Measurements from ENCODE around the gene MOB3B.
"Not testable (repeated sequence)": the region's sequence is repeated elsewhere in the genome, so short reads cannot be mapped to it uniquely, and the experiment has no call there.

MOB3B gene

GRCh38 chr9:27448356-27448755 lies 81.3 kb downstream of the MOB3B start:
- peak; percentile 55 for FAIRE-seq

DNA sequence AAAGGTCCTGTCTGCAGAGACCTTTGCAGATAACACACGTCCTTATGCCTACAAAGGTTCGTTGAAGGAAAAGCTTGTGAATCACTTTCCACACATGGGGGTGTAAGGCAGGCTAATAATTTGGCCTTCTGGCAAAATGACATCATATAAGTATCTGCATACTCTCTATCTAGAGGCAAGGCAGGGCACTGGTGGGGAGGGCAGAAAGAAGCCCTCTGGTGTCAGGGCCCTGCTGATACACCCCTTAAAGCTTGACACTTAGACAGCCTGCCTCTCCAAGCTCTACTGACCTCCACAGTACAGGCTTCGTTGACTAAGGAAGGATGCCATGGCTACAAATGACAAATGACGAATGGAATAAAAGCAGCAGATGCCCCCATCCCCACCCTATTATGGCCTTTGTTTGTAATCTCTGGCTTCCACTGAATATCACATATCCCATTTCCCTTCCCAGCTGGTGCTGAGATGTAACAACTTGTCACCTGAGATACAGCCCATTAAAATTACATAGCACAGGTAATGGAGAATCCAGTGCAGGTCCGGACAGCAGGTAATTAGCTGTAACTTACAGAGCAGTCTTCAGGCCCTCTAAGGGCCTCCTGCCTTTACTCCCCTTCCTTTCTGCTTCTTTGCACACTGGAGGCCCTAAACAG lies 82.5 kb downstream of the MOB3B start:
- FAIRE-seq (peak; percentile 30), DNase-seq (ENCODE audit: low spot score) (no peak)

More at GRCh38 chr9:27448356-27448755, 81.3 kb downstream of the MOB3B start:
- DNase-seq (ENCODE audit: low spot score), result not testable (repeated sequence)

DNA sequence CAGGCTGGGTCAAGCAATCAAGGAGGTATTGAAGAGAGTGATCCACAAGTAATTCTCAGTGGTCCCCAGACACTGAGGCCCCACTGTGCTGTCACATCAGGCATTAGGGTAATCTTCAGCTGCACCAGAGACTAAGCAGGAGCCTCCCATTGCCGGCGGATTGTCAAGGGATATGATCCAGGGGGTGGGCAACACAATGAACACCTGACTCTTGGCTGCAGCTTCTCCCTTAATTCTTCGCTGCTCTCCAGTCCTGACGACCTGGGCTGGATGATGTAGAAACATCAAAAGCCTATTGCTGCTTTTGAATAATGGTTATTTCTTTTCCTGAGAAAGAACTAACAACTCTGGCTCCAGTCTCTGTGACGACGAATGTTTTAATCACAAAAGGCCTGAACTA lies 83.9 kb downstream of the MOB3B start:
- DNase-seq (ENCODE audit: low spot score), result no peak

GRCh38 chr9:27445057-27445595 lies 84.5 kb downstream of the MOB3B start:
- FAIRE-seq (no peak), DNase-seq (ENCODE audit: low spot score) (no peak)

More for the DNA sequence above, 83.9 kb downstream of the MOB3B start:
- FAIRE-seq, result no peak

- FAIRE-seq (peak; percentile 71), DNase-seq (ENCODE audit: low spot score) (no peak)
These were observed 87.2 kb downstream of the MOB3B start for GRCh38 chr9:27442464-27442863.

GRCh38 chr9:27441741-27442070 lies 87.9 kb downstream of the MOB3B start:
- FAIRE-seq (peak; percentile 58), DNase-seq (ENCODE audit: low spot score) (no peak)

DNA sequence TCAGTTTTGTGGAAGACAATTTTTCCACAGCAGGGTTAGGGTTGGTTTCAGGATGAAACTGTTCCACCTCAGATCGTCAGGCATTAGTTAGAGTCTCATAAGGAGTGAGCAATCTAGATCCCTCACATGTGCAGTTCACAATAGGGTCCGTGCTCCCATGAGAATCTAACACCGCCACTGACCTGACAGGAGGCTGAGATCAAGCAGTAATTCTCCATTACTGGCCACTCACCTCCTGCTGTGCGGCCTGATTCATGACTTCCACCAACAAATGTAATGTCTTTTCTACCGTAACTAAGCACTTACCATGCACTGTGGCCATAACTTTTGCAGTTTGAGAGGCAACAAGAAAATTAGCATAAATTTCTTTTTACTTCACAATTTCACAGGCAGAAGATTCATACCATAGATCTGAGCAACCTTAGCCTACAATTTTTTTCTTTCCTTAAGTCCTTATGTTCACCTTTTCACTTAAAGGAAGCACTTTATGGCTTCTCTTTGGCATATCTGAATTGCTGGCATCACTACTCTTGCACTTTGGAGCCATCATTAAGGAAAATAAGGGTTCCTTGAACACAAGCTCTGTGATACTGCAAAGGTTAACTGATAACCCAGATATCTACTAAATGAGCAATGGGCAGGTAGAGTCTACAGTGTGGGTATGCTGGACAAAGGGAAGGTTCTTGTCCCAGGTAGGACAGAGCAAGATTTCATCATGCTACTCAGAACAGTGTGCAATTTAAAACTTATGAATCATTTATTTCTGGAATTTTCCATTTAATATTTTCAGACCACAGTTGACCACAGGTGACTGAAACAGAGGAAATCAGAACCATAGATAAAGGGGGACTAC lies 88.5 kb downstream of the MOB3B start:
- DNase-seq (ENCODE audit: low spot score) (no peak), FAIRE-seq (no peak)

DNA sequence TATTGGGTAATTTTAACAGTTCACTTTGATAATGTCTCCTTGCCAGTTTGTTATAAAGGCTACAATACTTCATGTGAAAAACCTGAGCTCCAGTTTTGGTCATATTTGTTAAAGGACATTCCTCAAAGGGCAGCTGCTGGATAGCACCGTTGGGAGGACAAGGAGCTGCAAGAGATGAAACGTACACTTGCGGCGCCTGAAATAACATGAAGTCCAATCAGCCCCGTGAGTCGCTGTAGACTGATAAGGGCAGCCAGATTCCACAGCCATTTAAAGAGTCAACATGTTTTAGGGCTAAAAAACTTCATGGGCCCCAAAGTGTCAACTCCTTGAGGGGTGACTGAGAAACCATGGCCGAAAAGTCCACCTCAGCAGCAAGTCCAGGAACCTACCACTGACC lies 91.1 kb downstream of the MOB3B start:
- FAIRE-seq (no peak), DNase-seq (ENCODE audit: low spot score) (no peak)

GRCh38 chr9:27437652-27438373 lies 91.8 kb downstream of the MOB3B start:
- FAIRE-seq, result no peak

DNA sequence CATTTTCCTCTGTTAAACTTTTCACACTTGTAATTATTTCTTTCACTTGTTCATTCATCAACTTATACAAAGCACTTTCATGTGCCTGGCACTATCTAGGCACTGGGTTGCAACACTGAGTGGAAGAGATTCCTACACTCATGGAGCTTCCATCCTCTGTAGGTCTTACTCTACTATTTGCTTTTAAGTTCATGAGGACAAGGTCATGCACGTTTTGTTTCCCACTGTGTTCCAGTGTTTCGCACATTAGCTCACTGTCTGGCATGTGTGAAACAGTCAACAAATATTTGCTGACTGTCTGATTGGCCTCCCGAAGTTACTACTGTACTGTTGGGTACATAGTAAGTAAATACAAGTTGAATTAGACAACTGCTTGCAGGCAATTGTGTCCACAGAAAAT lies 93.4 kb downstream of the MOB3B start:
- FAIRE-seq, result peak; percentile 74
- DNase-seq (ENCODE audit: low spot score), result no peak

More at GRCh38 chr9:27437652-27438373, 91.8 kb downstream of the MOB3B start:
- DNase-seq (ENCODE audit: low spot score), result no peak

GRCh38 chr9:27433631-27434325 lies 95.8 kb downstream of the MOB3B start:
- no peak for FAIRE-seq
- no peak for DNase-seq (ENCODE audit: low spot score)

DNA sequence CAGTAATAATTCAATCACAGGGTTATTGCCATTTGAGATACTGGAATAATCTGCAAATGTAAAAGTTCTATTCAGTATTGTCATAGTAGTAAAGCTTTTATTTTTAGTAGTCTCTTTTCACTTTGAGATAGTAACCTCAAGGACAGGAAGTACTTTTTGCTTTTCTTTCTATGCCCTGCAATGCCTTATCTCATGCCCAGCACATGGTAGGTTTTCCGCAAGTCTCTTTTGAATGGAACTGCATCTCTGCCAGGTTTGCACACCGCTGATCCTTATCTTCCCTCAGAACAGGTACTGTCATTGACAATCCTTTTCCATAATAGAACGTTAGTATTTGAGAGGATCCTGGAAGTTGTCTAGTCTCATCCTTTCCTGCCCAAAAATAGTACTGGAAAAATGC lies 97.3 kb downstream of the MOB3B start:
- DNase-seq (ENCODE audit: low spot score), result no peak
- peak; percentile 59 for FAIRE-seq

- DNase-seq (ENCODE audit: low spot score), result no peak
- no peak for FAIRE-seq
These were observed 98.0 kb downstream of the MOB3B start for GRCh38 chr9:27431543-27432147.

- FAIRE-seq, result no peak
These were observed 98.7 kb downstream of the MOB3B start for GRCh38 chr9:27430750-27431535.

GRCh38 chr9:27429917-27430316 lies 99.7 kb downstream of the MOB3B start:
- DNase-seq (ENCODE audit: low spot score) (no peak), FAIRE-seq (no peak)

More at GRCh38 chr9:27430750-27431535, 98.7 kb downstream of the MOB3B start:
- no peak for DNase-seq (ENCODE audit: low spot score)

- no peak for DNase-seq (ENCODE audit: low spot score)
- peak; percentile 13 for FAIRE-seq
These were observed 100.2 kb downstream of the MOB3B start for GRCh38 chr9:27429436-27429835.

DNA sequence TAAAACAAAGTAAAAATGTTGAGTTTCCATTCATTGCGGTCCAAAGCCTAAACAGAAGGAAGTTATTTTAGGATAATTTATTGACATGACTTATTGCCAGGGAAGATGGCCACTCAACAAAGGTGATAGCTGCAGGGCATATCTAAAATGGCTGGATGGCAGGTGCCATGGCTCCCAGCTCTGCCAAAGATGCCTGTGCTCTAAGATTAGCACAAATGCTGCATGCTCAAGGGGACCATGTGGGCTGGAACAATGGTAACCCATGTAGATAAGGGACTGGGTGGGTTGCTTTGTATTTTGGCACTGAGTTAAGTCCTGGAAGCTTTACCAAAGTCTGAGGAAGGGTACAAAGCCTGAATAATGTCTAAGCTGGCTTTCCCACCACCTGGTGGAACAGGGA lies 101.1 kb downstream of the MOB3B start:
- no peak for FAIRE-seq
- DNase-seq (ENCODE audit: low spot score), result no peak

- DNase-seq (ENCODE audit: low spot score) (peak; percentile 91), FAIRE-seq (peak; percentile 98)
These were observed 102.4 kb downstream of the MOB3B start for GRCh38 chr9:27427272-27427643.

- FAIRE-seq (peak; percentile 83), DNase-seq (ENCODE audit: low spot score) (peak; percentile 53)
These were observed 102.9 kb downstream of the MOB3B start for GRCh38 chr9:27426511-27427271.
